ENCODE results near the gene CCDC86. TPM values are rescaled to one million over a fixed set of nuclear protein-coding genes. Genes with fewer than 3 reads are reported as not detected.

Gene CCDC86
- total and polyA plus RNA-seq, 10 of the 15 experiments (the other 5 are each of a cell fraction or from before 2014, with no cell fraction given): 2.0 to 87.2 (median 38.7) TPM

DNA sequence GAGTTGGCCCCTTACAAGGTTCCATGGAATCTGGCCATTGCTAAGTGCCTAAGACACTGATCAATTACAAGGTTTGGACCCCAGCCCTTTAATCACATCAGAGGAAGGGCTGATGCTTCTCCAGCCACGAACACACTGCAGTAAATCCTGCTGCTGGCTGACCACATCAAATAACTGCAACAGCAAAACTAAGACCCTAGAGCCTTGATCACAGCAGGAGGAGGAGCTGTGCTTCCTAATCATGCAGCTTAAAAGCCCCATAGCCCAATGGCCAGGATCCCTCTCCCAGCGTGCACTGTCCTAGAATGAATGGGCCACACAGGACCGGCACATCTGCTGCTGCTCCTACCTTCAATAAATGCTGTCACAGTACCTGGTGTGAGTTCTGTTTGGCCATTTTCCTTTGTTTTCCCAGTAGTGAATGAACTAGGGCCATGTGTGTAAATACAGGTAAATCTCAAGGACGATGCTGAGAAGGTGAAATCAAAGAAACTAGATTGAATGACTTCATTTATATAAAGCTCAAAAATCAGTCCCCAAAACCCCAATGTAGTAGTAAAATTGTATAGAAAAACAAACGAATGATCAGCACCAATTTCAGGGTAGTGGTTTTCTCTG lies 38.2 kb downstream of the CCDC86 start:
- H2AFZ ChIP-seq (ENCODE audit: control insufficient read depth, low read depth, low read length): no peak overlapping the region
- H4K20me1 ChIP-seq (ENCODE audit: control insufficient read depth, insufficient read depth): no peaks in the 10 kb centered on the region; the same call in 1 of the 2 replicates
- H3K4me1 ChIP-seq (ENCODE audit: control insufficient read depth, insufficient read depth, low read length): no peaks in the 10 kb centered on the region
- no peak for ATAC-seq
- no peaks in the 10 kb centered on the region for H3K27me3 ChIP-seq (replicated peaks in 1 of 2; ENCODE audit: control insufficient read depth in 2 of 2, insufficient read depth in 2 of 2, low read length in 1 of 2)
- POLR2A ChIA-PET: no interaction called here
- CTCF ChIA-PET: no interaction called here
- FAIRE-seq: no peak
- no peak overlapping the region for H3K4me2 ChIP-seq (ENCODE audit: control insufficient read depth, insufficient read depth)
- intact Hi-C loops (cut with micrococcal nuclease; ENCODE audit: unreplicated experiment) (no loop called here), in situ Hi-C loops (cut with MboI) (no loop called here)
- H3K36me3 ChIP-seq (ENCODE audit: control insufficient read depth in 2 of 2, insufficient read depth in 2 of 2, low read length in 1 of 2): peaks cover 0 to 5% of the 10 kb centered on the region in 2 experiments; a peak in 3 of 4 replicates
- SMC1A ChIA-PET (ENCODE audit: uncharacterized antibody, unreplicated experiment): no interaction called here
- DNase-seq (ENCODE audit: low read depth, low spot score): no peak
- no peaks in the 10 kb centered on the region for H3K79me2 ChIP-seq (ENCODE audit: control insufficient read depth, insufficient read depth, low read length)
- no peaks in the 10 kb centered on the region for H3K9me3 ChIP-seq (replicated peaks; ENCODE audit: control insufficient read depth, insufficient read depth, low read length)
- H3K4me3 ChIP-seq: no peak overlapping the region
- RAD21 ChIA-PET (ENCODE audit: unreplicated experiment): no interaction called here
- no peak overlapping the region for H3K9ac ChIP-seq (ENCODE audit: control insufficient read depth, insufficient read depth, low read length)
- WGBS (ENCODE audit: insufficient coverage, insufficient replicate concordance, low lambda C conversion rate, missing lambda C conversion rate): 81% methylated on average over 5 of the region's 5 CpGs
- TF ChIP-seq RBBP5 (conservative IDR thresholded peaks at IDR 0.05) (no peak), KLF5 (IDR thresholded peaks at IDR 0.05; ENCODE audit: partially characterized antibody) (no peak), IRF4 (IDR thresholded peaks at IDR 0.05; ENCODE audit: low read depth, low read length) (no peak), HDAC6 (IDR thresholded peaks at IDR 0.05; ENCODE audit: unreplicated experiment) (no peak), ZNF24 (IDR thresholded peaks at IDR 0.05) (no peak), CEBPB (IDR thresholded peaks at IDR 0.05; ENCODE audit: borderline replicate concordance in 1 of 2, low read depth in 2 of 2, low read length in 2 of 2) (no peak), TCF12 (IDR thresholded peaks at IDR 0.05; ENCODE audit: low read depth, low read length) (no peak), TCF7 (IDR thresholded peaks at IDR 0.05; ENCODE audit: borderline replicate concordance) (no peak), CHD2 (IDR thresholded peaks at IDR 0.05; ENCODE audit: borderline replicate concordance, low read depth, low read length) (no peak), SMAD5 (IDR thresholded peaks at IDR 0.05; ENCODE audit: low read depth) (no peak)
- TF ChIP-seq, protein P1, sequence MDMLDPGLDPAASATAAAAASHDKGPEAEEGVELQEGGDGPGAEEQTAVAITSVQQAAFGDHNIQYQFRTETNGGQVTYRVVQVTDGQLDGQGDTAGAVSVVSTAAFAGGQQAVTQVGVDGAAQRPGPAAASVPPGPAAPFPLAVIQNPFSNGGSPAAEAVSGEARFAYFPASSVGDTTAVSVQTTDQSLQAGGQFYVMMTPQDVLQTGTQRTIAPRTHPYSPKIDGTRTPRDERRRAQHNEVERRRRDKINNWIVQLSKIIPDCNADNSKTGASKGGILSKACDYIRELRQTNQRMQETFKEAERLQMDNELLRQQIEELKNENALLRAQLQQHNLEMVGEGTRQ (IDR thresholded peaks at IDR 0.05; ENCODE audit: borderline replicate concordance, low read depth, low read length): no peak
- BruUV-seq (replicated peaks): no TSS peak
- H3K27ac ChIP-seq (ENCODE audit: control insufficient read depth, insufficient read depth): no peak overlapping the region

Measured in GM12878 (cell line).